ENCODE results near the gene MAFG.
"Not testable (repeated sequence)": the region's sequence is repeated elsewhere in the genome, so short reads cannot be mapped to it uniquely, and the experiment has no call there.

Gene MAFG

DNA sequence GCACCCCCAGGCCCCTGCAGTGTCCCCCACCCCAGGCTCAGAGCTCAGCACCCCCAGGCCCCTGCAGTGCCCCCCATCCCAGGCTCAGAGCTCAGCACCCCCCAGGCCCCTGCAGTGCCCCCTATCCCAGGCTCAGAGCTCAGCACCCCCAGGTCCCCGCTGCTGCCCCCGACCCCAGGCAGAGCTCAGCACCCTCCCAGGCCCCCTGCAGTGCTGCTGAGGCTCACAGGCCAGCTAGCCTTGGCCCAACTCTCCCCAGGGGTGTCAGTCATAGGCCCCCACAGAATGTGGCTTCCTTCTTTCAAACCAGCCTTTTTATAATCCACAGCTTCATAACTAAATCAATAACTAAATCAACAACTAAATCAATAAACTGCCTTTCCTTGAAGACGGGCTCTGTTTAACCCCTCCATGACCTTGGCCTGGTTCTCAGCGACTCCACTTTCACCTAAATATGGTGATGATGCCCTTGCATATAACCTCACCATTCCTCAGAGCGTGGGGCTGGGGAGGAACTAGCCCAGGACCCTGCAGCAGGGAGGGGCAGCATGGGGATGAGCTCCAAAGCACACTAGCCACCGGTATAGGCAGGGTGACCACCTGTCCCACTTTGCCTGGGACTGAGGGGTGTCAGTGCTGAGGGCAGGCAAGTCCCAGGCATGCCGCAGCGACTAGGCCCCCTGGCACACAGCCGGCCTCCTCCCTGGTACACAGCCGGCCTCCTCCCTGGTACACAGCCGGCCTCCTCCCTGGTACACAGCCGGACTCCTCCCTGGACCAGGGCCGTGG, 28.4 kb upstream of the MAFG start:
- Histone ChIP-seq H3K4me3 (ENCODE audit: low read depth in 1 of 2, low read length in 1 of 2) (no peak overlapping the region), H3K27ac (no peak overlapping the region), H3K9me3 (no peaks in the 10 kb centered on the region), H3K27me3 (peaks cover 63% of the 10 kb centered on the region), H3K36me3 (no peaks in the 10 kb centered on the region), H3K4me1 (ENCODE audit: control insufficient read depth in 1 of 2, insufficient read depth in 1 of 2, low read depth in 1 of 2, low read length in 1 of 2) (peaks cover 9 to 16% of the 10 kb centered on the region in 2 experiments)
- TF ChIP-seq CTCF (IDR thresholded peaks at IDR 0.05), result no peak

DNA sequence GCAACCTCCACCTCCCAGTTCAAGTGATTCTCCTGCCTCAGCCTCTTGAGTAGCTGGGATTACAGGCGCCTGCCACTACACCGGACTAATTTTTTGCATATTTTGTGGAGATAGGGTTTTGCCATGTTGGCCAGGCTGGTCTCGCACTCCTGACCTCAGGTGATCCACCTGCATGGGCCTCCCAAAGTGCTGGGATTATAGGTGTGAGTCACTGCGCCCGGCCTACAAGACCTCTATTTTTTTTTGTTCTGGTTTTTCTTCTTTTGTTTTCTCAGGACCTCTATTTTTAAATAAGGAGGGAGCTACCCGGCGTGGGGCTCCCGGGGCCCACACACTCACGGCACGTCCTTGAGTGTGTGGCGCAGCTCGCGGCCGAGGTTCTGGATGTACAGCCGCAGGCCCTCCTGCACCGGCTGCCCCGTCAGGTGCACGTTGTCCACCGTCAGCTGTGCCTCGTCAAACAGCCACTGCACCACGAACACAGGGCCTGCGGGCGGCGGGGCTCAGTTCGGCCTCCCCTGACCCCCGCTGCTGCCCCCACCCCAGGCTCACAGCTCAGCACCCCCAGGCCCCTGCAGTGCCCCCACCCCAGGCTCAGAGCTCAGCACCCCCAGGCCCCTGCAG, 27.6 kb upstream of the MAFG start:
- Histone ChIP-seq H3K27me3 (peaks cover 55% of the 10 kb centered on the region), H3K36me3 (no peaks in the 10 kb centered on the region), H3K27ac (no peak overlapping the region), H3K9me3 (no peaks in the 10 kb centered on the region), H3K4me3 (ENCODE audit: low read depth in 1 of 2, low read length in 1 of 2) (no peak overlapping the region), H3K4me1 (ENCODE audit: control insufficient read depth in 1 of 2, insufficient read depth in 1 of 2, low read depth in 1 of 2, low read length in 1 of 2) (peaks cover 8 to 11% of the 10 kb centered on the region in 2 experiments)
- TF ChIP-seq CTCF (IDR thresholded peaks at IDR 0.05), result no peak

DNA sequence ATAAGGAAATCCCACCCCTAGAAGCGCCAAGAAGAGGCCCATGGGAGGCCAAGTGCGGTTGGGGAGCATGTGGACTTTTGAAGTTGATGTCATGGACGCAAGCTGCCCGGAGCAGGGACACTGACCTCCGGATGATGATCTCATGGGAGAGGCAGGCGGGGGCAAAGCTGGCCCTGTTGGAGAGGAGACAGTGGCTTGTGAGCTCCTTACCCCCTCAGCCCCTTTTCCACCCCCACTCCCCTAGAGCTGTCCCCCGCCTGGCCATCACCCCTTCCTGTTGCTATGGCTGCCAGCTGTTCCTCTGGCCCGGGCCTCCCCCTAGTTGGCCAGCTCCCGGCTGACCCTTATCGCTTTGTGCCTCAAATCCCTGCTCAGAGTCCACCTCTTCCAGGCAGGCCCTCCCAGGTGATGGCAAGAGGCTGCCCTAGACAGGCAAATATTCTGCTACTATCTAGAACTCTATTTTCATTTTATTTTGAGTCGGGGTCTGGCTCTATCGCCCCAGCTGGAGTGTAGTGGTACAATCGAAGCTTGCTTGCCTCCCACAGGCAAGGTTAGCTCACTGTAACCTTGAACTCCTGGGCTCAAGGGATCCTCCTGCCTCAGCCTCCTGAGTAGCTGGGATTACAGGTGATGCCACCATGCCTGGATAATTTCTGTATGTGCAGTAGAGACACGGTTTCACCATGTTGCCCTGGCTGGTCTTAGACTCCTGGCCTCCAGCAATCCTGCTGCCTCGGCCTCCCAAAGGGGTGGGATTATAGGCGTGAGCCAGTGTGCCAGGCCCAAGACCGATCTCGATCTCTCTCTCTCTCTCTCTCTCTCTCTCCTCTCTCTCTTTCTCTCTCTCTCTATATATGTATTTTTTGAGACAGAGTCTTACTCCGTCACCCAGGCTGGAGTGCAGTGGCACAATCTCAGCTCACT, 26.9 kb upstream of the MAFG start:
- TF ChIP-seq CTCF (IDR thresholded peaks at IDR 0.05), result no peak
- peaks cover 3 to 4% of the 10 kb centered on the region in 2 experiments for H3K4me1 ChIP-seq (ENCODE audit: control insufficient read depth in 1 of 2, insufficient read depth in 1 of 2, low read depth in 1 of 2, low read length in 1 of 2)
- H3K27me3 ChIP-seq, result peaks cover 48% of the 10 kb centered on the region
- H3K4me3 ChIP-seq (ENCODE audit: low read depth in 1 of 2, low read length in 1 of 2), result no peak overlapping the region
- no peaks in the 10 kb centered on the region for H3K9me3 ChIP-seq
- no peak overlapping the region for H3K27ac ChIP-seq
- no peaks in the 10 kb centered on the region for H3K36me3 ChIP-seq

DNA sequence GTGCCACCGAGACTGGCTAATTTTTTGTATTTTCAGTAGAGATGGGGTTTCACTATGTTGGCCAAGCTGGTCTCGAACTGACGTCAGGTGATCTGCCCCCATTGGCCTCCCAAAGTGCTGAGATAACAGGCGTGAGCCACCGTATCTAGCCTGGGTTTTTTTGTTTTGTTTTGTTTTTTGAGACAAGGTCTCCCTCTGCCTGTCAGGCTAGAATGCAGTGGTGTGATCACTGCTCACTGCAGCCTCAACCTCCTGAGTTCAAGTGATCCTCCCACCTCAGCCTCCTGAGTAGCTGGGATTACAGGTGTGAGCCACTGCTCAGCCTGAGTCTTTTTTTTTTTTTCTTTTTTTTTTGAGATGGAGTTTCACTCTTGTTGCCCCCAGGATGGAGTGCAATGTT, 25.9 kb upstream of the MAFG start:
- H3K36me3 ChIP-seq; H3K4me3 ChIP-seq (ENCODE audit: low read depth in 1 of 2, low read length in 1 of 2); H3K4me1 ChIP-seq (ENCODE audit: control insufficient read depth in 1 of 2, insufficient read depth in 1 of 2, low read depth in 1 of 2, low read length in 1 of 2); H3K9me3 ChIP-seq; H3K27ac ChIP-seq: not testable (repeated sequence)
- H3K27me3 ChIP-seq, result peaks cover 38% of the 10 kb centered on the region

DNA sequence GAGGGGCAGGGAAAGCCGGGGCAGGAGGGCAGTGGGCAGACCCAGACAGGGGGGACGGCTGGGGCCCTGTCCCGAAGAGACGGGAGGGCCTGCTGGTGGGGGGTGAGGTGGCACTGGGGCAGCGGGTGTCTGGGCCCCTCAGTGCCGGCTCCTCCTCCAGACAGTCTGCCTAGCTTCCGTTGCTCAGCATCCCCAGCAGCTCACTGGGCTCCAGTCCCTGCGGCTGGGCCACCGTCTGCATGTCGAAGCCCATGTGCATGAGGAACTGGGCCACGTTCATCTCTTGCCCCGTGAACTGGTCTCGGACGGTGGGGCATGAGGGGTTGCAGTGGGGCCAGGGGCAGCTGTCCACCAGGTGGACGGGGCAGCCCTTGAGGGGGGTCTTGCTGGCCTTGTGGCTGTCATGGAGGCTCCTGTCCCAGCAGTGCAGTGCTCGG, 25.3 kb upstream of the MAFG start:
- no peak for TF ChIP-seq CTCF (IDR thresholded peaks at IDR 0.05)
- Histone ChIP-seq H3K27me3 (peaks cover 32% of the 10 kb centered on the region), H3K27ac (no peak overlapping the region), H3K4me1 (ENCODE audit: control insufficient read depth in 1 of 2, insufficient read depth in 1 of 2, low read depth in 1 of 2, low read length in 1 of 2) (no peaks in the 10 kb centered on the region), H3K9me3 (no peaks in the 10 kb centered on the region), H3K36me3 (no peaks in the 10 kb centered on the region), H3K4me3 (ENCODE audit: low read depth in 1 of 2, low read length in 1 of 2) (no peak overlapping the region)

Data from neutrophil (primary cell).